Measurements from ENCODE around the gene ADK. TPM values are rescaled to one million over a fixed set of nuclear protein-coding genes. Genes with fewer than 3 reads are reported as not detected.
"Not testable (repeated sequence)": the region's sequence is repeated elsewhere in the genome, so short reads cannot be mapped to it uniquely, and the experiment has no call there.

ADK gene
- total and polyA plus RNA-seq, 2 experiments from 2014 or later = 46.7 to 53.7 TPM

DNA sequence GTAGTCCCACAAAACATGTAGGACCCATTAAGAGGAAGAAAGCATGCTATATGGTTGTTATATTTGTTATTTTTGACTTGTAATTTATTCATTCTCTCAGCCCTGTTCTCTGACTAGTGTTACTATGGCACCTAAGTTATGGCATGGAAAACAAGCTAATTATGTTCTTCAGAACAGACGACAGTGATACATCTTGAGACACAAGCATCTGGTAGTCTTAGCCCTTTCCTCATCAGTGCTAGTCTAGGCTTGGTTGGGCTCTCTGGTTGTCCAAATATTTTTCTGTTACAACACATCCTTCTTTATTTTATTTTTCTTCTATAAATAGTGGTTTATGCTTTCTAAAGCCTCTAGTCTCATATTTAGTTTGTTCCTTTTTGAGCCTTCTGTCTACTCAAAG, 367.0 kb downstream of the ADK start:
- Histone ChIP-seq H4K20me1 (ENCODE audit: insufficient read depth, poor library complexity, severe bottlenecking) (no peaks in the 10 kb centered on the region), H3K9me2 (replicated peaks; ENCODE audit: insufficient read depth) (no peaks in the 10 kb centered on the region), H3K4me3 (no peak overlapping the region), H3K36me3 (replicated peaks; ENCODE audit: insufficient read depth, low read depth) (no peaks in the 10 kb centered on the region), H3K79me2 (peaks cover 4% of the 10 kb centered on the region), H3K9me3 (ENCODE audit: low read depth) (peaks cover 12% of the 10 kb centered on the region), H3K4me2 (no peak overlapping the region), H2AFZ (no peak overlapping the region), H3K4me1 (ENCODE audit: insufficient read depth) (no peaks in the 10 kb centered on the region), H3K27ac (no peak overlapping the region), H3K27me3 (no peaks in the 10 kb centered on the region)
- no peak for DNase-seq (ENCODE audit: low spot score)
- TF ChIP-seq EZH2phosphoT487 (IDR thresholded peaks at IDR 0.05; ENCODE audit: low read depth, severe bottlenecking, unreplicated experiment) = no peak
- TF ChIP-seq, protein P1, sequence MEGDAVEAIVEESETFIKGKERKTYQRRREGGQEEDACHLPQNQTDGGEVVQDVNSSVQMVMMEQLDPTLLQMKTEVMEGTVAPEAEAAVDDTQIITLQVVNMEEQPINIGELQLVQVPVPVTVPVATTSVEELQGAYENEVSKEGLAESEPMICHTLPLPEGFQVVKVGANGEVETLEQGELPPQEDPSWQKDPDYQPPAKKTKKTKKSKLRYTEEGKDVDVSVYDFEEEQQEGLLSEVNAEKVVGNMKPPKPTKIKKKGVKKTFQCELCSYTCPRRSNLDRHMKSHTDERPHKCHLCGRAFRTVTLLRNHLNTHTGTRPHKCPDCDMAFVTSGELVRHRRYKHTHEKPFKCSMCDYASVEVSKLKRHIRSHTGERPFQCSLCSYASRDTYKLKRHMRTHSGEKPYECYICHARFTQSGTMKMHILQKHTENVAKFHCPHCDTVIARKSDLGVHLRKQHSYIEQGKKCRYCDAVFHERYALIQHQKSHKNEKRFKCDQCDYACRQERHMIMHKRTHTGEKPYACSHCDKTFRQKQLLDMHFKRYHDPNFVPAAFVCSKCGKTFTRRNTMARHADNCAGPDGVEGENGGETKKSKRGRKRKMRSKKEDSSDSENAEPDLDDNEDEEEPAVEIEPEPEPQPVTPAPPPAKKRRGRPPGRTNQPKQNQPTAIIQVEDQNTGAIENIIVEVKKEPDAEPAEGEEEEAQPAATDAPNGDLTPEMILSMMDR (IDR thresholded peaks at IDR 0.05; ENCODE audit: poor library complexity) = no peak
- no peak for TF ChIP-seq EZH2 (IDR thresholded peaks at IDR 0.05; ENCODE audit: borderline replicate concordance)
- 75% methylated on average over 1 of the region's 1 CpG for WGBS (ENCODE audit: low lambda C conversion rate, missing lambda C conversion rate)

DNA sequence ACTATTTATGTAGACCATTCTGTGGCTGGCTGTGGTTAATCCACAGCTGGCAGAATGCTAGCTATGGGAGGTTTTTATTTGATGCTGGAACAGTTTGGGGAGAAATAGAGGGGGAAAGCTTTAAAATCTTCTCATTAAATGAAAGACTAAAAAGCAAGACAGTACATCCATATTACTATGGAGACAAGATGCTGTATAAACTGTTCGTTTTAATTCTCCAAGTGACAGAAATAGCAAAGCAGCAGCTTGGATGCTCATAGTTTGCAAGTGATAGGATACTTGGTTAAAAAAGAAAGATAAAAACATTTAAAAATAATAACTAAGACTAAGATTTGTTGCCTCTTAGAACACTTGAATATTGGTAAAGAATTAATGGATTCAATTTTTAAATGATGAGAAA, 370.5 kb downstream of the ADK start:
- TF ChIP-seq EZH2phosphoT487 (IDR thresholded peaks at IDR 0.05; ENCODE audit: low read depth, severe bottlenecking, unreplicated experiment) (no peak), EZH2 (IDR thresholded peaks at IDR 0.05; ENCODE audit: borderline replicate concordance) (no peak)
- TF ChIP-seq, protein P1 (IDR thresholded peaks at IDR 0.05; ENCODE audit: poor library complexity) = no peak
- 55% methylated on average over 1 of the region's 1 CpG for WGBS (ENCODE audit: low lambda C conversion rate, missing lambda C conversion rate)

DNA sequence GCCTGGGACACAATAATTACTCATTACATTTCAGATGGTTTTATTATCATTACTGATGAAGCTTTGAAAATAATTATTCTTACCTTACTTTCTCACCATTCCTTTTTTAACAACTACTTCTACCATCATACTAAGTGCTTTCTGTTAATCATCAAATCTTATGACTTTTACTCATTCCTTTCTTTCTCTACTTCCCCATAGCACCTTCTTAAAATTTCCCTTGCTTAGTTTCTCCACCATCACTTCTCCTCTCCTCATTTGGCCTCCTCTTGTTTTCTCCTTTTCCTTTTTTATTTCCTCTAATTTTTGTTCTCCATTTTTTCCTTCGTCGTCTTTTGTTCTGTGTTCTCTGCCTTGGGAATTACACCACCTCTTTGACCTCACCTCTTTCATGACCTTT, 372.2 kb downstream of the ADK start:
- Histone ChIP-seq H3K27me3 (no peaks in the 10 kb centered on the region), H3K36me3 (replicated peaks; ENCODE audit: insufficient read depth, low read depth) (no peaks in the 10 kb centered on the region), H4K20me1 (ENCODE audit: insufficient read depth, poor library complexity, severe bottlenecking) (no peaks in the 10 kb centered on the region), H3K4me1 (ENCODE audit: insufficient read depth) (no peaks in the 10 kb centered on the region), H3K9me2 (replicated peaks; ENCODE audit: insufficient read depth) (no peaks in the 10 kb centered on the region), H2AFZ (no peak overlapping the region), H3K4me3 (no peak overlapping the region), H3K4me2 (no peak overlapping the region), H3K9me3 (ENCODE audit: low read depth) (no peaks in the 10 kb centered on the region), H3K27ac (no peak overlapping the region), H3K79me2 (no peaks in the 10 kb centered on the region)
- TF ChIP-seq, protein P1 (IDR thresholded peaks at IDR 0.05; ENCODE audit: poor library complexity) = no peak
- TF ChIP-seq EZH2phosphoT487 (IDR thresholded peaks at IDR 0.05; ENCODE audit: low read depth, severe bottlenecking, unreplicated experiment) = no peak
- no peak for TF ChIP-seq EZH2 (IDR thresholded peaks at IDR 0.05; ENCODE audit: borderline replicate concordance)
- DNase-seq (ENCODE audit: low spot score) = no peak
- WGBS (ENCODE audit: low lambda C conversion rate, missing lambda C conversion rate) = 100% methylated on average over 2 of the region's 2 CpGs

More for the DNA sequence above, 370.5 kb downstream of the ADK start:
- Histone ChIP-seq H4K20me1 (ENCODE audit: insufficient read depth, poor library complexity, severe bottlenecking) (no peaks in the 10 kb centered on the region), H2AFZ (no peak overlapping the region), H3K27ac (no peak overlapping the region), H3K4me1 (ENCODE audit: insufficient read depth) (no peaks in the 10 kb centered on the region), H3K9me3 (ENCODE audit: low read depth) (no peaks in the 10 kb centered on the region), H3K4me2 (no peak overlapping the region), H3K9me2 (replicated peaks; ENCODE audit: insufficient read depth) (no peaks in the 10 kb centered on the region), H3K79me2 (no peaks in the 10 kb centered on the region), H3K36me3 (replicated peaks; ENCODE audit: insufficient read depth, low read depth) (no peaks in the 10 kb centered on the region), H3K4me3 (no peak overlapping the region), H3K27me3 (no peaks in the 10 kb centered on the region)
- no peak for DNase-seq (ENCODE audit: low spot score)

DNA sequence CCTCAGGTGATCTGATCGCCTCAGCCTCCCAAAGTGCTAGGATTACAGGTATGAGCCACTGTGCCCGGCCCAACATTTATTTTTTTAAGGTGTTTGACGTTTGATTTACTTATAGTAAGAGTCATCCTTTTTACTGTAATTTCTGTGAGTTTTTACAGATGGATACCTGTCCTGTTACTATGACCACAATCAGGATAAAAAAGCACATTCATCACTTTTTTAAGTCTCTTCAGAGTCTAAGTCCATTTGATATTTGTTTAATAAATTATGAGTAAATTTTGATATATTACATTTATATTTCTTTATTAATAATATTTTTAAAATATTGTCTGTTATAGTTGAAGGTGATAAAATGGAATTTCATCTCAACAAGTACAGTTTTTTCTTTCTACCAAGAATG, 374.9 kb downstream of the ADK start:
- Histone ChIP-seq H3K4me2 (no peak overlapping the region), H3K9me3 (ENCODE audit: low read depth) (no peaks in the 10 kb centered on the region), H3K27ac (no peak overlapping the region), H3K79me2 (no peaks in the 10 kb centered on the region), H3K4me3 (no peak overlapping the region), H3K27me3 (no peaks in the 10 kb centered on the region), H3K36me3 (replicated peaks; ENCODE audit: insufficient read depth, low read depth) (no peaks in the 10 kb centered on the region), H3K4me1 (ENCODE audit: insufficient read depth) (no peaks in the 10 kb centered on the region), H4K20me1 (ENCODE audit: insufficient read depth, poor library complexity, severe bottlenecking) (no peaks in the 10 kb centered on the region), H2AFZ (no peak overlapping the region), H3K9me2 (replicated peaks; ENCODE audit: insufficient read depth) (no peaks in the 10 kb centered on the region)
- TF ChIP-seq, protein P1 (IDR thresholded peaks at IDR 0.05; ENCODE audit: poor library complexity) = no peak
- TF ChIP-seq EZH2 (IDR thresholded peaks at IDR 0.05; ENCODE audit: borderline replicate concordance) (no peak), EZH2phosphoT487 (IDR thresholded peaks at IDR 0.05; ENCODE audit: low read depth, severe bottlenecking, unreplicated experiment) (no peak)
- no peak for DNase-seq (ENCODE audit: low spot score)
- WGBS (ENCODE audit: low lambda C conversion rate, missing lambda C conversion rate) = 95% methylated on average over 3 of the region's 3 CpGs

DNA sequence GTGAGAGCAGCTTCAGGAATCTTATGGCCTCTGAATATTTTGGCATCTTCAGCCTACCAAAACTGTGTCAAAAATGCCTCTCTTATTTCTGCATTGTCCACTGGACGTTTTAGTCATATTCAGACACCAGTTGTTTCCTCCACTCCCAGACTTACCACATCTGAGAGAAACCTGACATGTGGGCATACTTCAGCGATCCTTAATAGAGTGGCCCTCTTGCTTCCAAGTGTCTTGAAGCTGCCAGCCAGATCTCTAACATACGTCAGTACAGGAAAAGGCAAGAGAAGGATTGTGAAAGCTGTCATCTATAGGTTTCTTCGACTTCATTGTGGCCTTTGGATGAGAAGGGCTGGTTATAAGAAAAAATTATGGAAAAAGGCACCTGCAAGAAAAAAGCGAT, 376.6 kb downstream of the ADK start:
- DNase-seq (ENCODE audit: low spot score); H3K4me3 ChIP-seq; H2AFZ ChIP-seq; H3K79me2 ChIP-seq; H4K20me1 ChIP-seq (ENCODE audit: insufficient read depth, poor library complexity, severe bottlenecking); H3K4me2 ChIP-seq; H3K36me3 ChIP-seq (replicated peaks; ENCODE audit: insufficient read depth, low read depth); H3K27ac ChIP-seq; H3K9me2 ChIP-seq (replicated peaks; ENCODE audit: insufficient read depth); H3K27me3 ChIP-seq; H3K4me1 ChIP-seq (ENCODE audit: insufficient read depth); H3K9me3 ChIP-seq (ENCODE audit: low read depth): not testable (repeated sequence)
- 89% methylated on average over 5 of the region's 5 CpGs for WGBS (ENCODE audit: low lambda C conversion rate, missing lambda C conversion rate)
